Testis (tissue), 3 donors: ENCODE data around the gene KIF7. TPM values are rescaled to one million over a fixed set of nuclear protein-coding genes. Genes with fewer than 3 reads are reported as not detected.

Experiments
- DNase-seq: peaks from one replicate; pipeline ENCODE4 v3.0.0-alpha.2; 2019
- H3K27ac ChIP-seq, 2 donors: fragments of 200-600 bp; sonication (generic); one replicate each; pipeline ENCODE4 v1.5.1; 2019
- H3K27me3 ChIP-seq: fragments of 200-600 bp; sonication (generic); one replicate; pipeline ENCODE4 v1.5.1; 2019
- H3K36me3 ChIP-seq: fragments of 200-600 bp; sonication (generic); one replicate; pipeline ENCODE4 v1.5.1; 2017; ENCODE audit warnings: low read depth; ENCODE audit errors: missing control alignments
- H3K4me1 ChIP-seq: fragments of 200-600 bp; sonication (generic); one replicate; pipeline ENCODE4 v1.5.1; 2019
- H3K4me3 ChIP-seq, 2 donors: fragments of 200-600 bp; sonication (generic); one replicate each; pipeline ENCODE4 v1.5.1; 2017 to 2019
- H3K9me3 ChIP-seq: fragments of 200-600 bp; sonication (generic); one replicate; pipeline ENCODE4 v1.5.1; 2017
- POLR2A ChIP-seq: fragments of 450-650 bp; IDR thresholded peaks from one replicate; pipeline ENCODE4 v1.6.1; 2017; ENCODE audit warnings: antibody characterized with exemption, mild to moderate bottlenecking, moderate library complexity
- WGBS, 2 donors: methylation state at CpG; one replicate each; pipeline ENCODE4 v1.1.5; 2018; 5-methylcytosine and 5-hydroxymethylcytosine counted together
- intact Hi-C: fragments of 100-400 bp; cut with DNase I; formaldehyde crosslinking; loops from one replicate; pipeline ENCODE4 v1.15.1; 2023; ENCODE audit warnings: low total_unique reads
- polyA plus RNA-seq: library from polyadenylated mRNA; stranded (reverse); fragments of 350-450 nt; fragmentation: Illumina TruSeq; extraction: RNeasy Lipid Tissue Mini Kit (QIAGEN cat#74804); gene quantifications from one replicate; pipeline ENCODE4 v1.2.3, GENCODE V29; 2014; ENCODE audit warnings: low read depth, low replicate concordance; ENCODE audit not compliant: insufficient read depth
- total RNA-seq, 2 donors: library from RNA; depleted of rRNA; stranded (reverse); fragments of >200 nt; gene quantifications; one replicate each; pipeline ENCODE4 v1.2.3, GENCODE V29; 2016
- TF ChIP-seq, protein P1 (sequence below), 3 experiments: fragments of 450-650 bp in 2 of 3; fragments of 200-600 bp in 1 of 3; sonication (generic) in 1 of 3; IDR thresholded peaks; one replicate each; pipeline ENCODE4 v1.5.1; 2016 to 2019; ENCODE audit warnings: antibody characterized with exemption in 3 of 3, mild to moderate bottlenecking in 2 of 3, moderate library complexity in 1 of 3

KIF7 gene
- total and polyA plus RNA-seq, 3 donors from 2014 or later: 2.6 to 7.6 (median 5.6) TPM

DNA sequence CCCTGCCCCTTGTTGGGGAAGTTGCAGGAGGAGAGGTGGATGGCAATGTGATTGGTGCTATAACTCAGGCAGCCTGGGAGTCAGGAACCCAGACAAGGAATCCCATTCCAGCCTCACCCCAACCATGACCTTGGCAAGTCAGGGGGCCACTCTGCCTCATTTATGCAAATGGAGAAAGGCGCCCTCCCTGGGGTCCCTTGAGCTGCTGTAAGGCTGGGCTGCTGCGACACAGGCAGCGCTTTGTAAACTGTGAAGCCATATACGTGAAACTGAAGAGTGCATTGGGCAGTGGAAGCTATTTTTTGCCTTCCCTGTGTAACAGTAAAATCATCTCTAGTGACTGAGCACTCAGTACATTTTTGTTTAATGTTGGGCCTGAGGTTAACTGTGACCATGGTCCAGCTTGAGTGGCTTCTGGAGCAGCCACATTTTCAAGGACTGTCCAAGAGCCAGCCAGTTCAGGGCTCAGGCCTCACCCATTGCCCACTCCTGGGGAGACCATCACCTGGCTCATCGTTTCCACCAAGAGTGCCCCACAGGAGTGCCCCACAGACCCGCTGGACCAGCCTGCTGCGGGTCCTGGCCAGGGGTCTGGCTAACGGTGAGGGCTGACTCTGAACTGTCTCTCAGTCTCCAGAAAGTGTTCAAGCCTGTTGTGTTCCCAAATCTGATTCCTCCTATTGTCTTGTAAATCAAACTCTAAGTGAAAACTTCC is 27.9 kb downstream of the KIF7 start:
- intact Hi-C loops: no loop called here
- no peaks in the 10 kb centered on the region for H3K27me3 ChIP-seq
- no peak for DNase-seq
- no peak overlapping the region for H3K4me3 ChIP-seq
- no peaks in the 10 kb centered on the region for H3K4me1 ChIP-seq
- TF ChIP-seq, protein P1, sequence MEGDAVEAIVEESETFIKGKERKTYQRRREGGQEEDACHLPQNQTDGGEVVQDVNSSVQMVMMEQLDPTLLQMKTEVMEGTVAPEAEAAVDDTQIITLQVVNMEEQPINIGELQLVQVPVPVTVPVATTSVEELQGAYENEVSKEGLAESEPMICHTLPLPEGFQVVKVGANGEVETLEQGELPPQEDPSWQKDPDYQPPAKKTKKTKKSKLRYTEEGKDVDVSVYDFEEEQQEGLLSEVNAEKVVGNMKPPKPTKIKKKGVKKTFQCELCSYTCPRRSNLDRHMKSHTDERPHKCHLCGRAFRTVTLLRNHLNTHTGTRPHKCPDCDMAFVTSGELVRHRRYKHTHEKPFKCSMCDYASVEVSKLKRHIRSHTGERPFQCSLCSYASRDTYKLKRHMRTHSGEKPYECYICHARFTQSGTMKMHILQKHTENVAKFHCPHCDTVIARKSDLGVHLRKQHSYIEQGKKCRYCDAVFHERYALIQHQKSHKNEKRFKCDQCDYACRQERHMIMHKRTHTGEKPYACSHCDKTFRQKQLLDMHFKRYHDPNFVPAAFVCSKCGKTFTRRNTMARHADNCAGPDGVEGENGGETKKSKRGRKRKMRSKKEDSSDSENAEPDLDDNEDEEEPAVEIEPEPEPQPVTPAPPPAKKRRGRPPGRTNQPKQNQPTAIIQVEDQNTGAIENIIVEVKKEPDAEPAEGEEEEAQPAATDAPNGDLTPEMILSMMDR (IDR thresholded peaks at IDR 0.05): no peak
- TF ChIP-seq POLR2A: no peak
- H3K27ac ChIP-seq: no peak overlapping the region
- H3K9me3 ChIP-seq: no peaks in the 10 kb centered on the region
- 94 to 96% methylated on average over 8 of the region's 8 CpGs for WGBS, 2 donors
- no peaks in the 10 kb centered on the region for H3K36me3 ChIP-seq

DNA sequence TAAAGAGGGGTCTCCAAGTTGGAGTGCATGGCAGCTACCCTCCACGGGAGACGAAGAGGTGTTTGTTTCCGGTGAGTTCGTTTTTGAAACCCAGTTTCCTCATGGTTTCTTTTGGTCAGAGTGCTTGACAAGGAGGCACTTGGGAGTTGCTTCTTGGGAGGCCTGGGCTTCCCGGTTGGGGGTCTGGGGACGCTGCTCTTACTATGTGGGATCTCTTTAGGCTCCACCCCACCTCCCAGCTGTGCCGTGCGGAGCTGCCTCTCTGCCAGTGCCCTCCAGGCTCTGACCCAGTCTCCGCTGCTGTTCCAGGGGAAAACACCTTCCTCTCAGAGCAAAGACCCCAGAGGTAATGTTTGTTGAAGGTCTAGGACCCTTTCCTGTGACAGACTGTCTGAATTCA is 29.6 kb downstream of the KIF7 start:
- WGBS, 2 donors: 91 to 94% methylated on average over 4 to 9 of the region's 9 CpGs
- TF ChIP-seq POLR2A: no peak
- TF ChIP-seq, protein P1 (IDR thresholded peaks at IDR 0.05): no peak
- intact Hi-C loops: no loop called here

DNA sequence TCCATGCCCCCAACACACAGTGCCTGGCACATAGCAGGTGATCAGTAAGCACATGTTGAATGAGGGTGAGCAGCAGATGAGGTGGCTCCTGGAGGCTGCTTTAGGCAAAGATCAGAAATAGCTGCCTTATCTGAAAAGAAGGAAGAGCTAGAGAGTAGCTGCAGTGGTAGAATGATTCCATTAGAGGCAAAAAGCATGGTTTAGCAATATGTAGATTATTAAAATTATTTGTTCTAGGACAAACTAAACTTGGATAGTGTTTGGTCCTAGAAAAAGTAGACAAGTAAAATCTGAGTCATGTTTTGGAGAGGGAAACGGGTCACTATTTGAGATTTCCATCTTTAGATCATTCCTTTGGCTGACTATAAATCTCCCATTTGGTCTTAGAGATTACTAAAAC is 32.1 kb downstream of the KIF7 start:
- DNase-seq: no peak
- Histone ChIP-seq H3K36me3 (no peaks in the 10 kb centered on the region), H3K4me3 (no peak overlapping the region), H3K9me3 (no peaks in the 10 kb centered on the region), H3K27ac (no peak overlapping the region), H3K27me3 (no peaks in the 10 kb centered on the region), H3K4me1 (no peaks in the 10 kb centered on the region)
- intact Hi-C loops: no loop called here
- WGBS, 2 donors: 70 to 73% methylated on average over 1 of the region's 1 CpG
- TF ChIP-seq, protein P1 (IDR thresholded peaks at IDR 0.05): no peak
- TF ChIP-seq POLR2A: no peak

More for the DNA sequence above, 29.6 kb downstream of the KIF7 start:
- no peaks in the 10 kb centered on the region for H3K27me3 ChIP-seq
- H3K9me3 ChIP-seq: no peaks in the 10 kb centered on the region
- H3K4me1 ChIP-seq: no peaks in the 10 kb centered on the region
- no peak for DNase-seq
- H3K36me3 ChIP-seq: no peaks in the 10 kb centered on the region
- H3K4me3 ChIP-seq: no peak overlapping the region
- no peak overlapping the region for H3K27ac ChIP-seq

DNA sequence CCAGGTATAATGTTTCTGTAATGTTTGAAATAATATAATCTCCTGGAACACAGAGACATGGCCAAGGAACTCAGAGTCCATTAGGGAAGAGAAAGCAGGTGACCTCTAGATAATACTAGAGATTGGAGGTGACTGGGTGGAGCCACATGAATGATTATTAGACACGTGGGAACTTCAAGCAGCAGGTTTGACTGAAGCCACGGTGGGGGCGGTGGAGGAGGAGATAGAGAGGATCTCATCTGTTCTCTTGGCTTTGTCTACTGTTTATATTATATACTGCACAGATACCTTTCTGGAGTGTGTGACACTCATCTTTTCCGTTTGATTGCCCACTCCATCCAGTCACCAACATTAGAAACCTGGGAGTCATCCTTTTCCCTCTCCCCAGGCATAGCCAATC is 33.7 kb downstream of the KIF7 start:
- Histone ChIP-seq H3K27me3 (no peaks in the 10 kb centered on the region), H3K36me3 (no peaks in the 10 kb centered on the region), H3K9me3 (no peaks in the 10 kb centered on the region), H3K4me3 (no peak overlapping the region), H3K4me1 (no peaks in the 10 kb centered on the region), H3K27ac (no peak overlapping the region)
- WGBS, 2 donors: 67 to 75% methylated on average over 4 of the region's 4 CpGs
- no peak for TF ChIP-seq POLR2A
- TF ChIP-seq, protein P1 (IDR thresholded peaks at IDR 0.05): no peak
- intact Hi-C loops: no loop called here
- DNase-seq: no peak

DNA sequence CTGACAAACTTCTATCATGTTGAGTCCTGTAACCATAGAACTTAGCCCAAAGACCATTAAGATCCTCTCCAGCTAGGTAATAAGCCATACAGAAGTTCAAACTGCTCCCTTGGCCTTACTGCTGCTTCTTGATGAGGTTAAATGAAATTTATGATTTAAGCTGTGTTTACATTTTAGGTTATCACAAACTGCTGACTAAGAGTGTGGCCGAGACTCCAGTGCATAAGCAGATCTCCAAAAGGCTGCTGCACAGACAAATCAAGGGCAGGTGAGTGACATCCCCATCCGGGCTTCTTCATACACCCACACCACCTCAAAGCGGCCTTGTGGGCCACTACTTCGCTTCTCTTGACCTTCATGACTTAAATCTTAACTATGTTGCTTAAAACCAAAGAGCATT is 39.0 kb downstream of the KIF7 start:
- Histone ChIP-seq H3K4me1 (no peaks in the 10 kb centered on the region), H3K27me3 (no peaks in the 10 kb centered on the region), H3K27ac (no peak overlapping the region), H3K36me3 (no peaks in the 10 kb centered on the region), H3K9me3 (no peaks in the 10 kb centered on the region), H3K4me3 (no peak overlapping the region)
- intact Hi-C loops: no loop called here
- TF ChIP-seq, protein P1 (IDR thresholded peaks at IDR 0.05): no peak
- TF ChIP-seq POLR2A: no peak
- DNase-seq: no peak
- WGBS, 2 donors: 90 to 94% methylated on average over 4 of the region's 4 CpGs
